MM.1S (cell line): ENCODE results near the gene NMB.

Source experiments
- EZH2phosphoT487 ChIP-seq: fragments of 300-600 bp; sonication (generic); IDR thresholded peaks from 2 replicates; pipeline ENCODE4 v1.6.1; 2018; ENCODE audit warnings: antibody characterized with exemption, low read length
- TF ChIP-seq, protein P1 (sequence below): fragments of 300-600 bp; sonication (generic); IDR thresholded peaks from 2 replicates; pipeline ENCODE4 v1.5.1; 2016; ENCODE audit warnings: antibody characterized with exemption, low read length, mixed read lengths

DNA sequence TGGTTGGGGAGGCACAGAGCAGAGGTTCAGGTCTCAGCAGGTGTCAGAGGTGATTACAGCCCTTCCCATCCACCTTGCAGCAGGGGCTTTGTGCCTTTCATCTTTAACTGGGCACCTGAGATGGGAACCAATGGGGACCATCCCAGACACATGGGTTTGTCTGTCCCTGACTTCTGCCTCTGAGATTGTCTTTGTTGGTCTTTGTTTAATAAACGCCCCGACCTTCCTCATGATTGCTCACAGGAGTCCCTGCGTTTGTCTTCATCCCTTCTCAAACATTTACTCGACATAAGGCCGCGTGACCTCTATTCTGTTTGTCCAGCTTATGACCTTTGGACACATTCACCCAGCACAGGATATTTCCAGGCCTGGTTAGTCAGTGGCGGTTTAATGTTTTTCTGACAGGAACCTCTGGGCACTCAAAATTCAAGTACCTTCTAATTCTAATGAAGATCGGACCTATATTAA is 51.3 kb downstream of the NMB start:
- TF ChIP-seq, protein P1, sequence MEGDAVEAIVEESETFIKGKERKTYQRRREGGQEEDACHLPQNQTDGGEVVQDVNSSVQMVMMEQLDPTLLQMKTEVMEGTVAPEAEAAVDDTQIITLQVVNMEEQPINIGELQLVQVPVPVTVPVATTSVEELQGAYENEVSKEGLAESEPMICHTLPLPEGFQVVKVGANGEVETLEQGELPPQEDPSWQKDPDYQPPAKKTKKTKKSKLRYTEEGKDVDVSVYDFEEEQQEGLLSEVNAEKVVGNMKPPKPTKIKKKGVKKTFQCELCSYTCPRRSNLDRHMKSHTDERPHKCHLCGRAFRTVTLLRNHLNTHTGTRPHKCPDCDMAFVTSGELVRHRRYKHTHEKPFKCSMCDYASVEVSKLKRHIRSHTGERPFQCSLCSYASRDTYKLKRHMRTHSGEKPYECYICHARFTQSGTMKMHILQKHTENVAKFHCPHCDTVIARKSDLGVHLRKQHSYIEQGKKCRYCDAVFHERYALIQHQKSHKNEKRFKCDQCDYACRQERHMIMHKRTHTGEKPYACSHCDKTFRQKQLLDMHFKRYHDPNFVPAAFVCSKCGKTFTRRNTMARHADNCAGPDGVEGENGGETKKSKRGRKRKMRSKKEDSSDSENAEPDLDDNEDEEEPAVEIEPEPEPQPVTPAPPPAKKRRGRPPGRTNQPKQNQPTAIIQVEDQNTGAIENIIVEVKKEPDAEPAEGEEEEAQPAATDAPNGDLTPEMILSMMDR = no peak
- TF ChIP-seq EZH2phosphoT487 = no peak
